OCI-LY7 (cell line): ENCODE data around the gene MEIOC. TPM values are rescaled to one million over a fixed set of nuclear protein-coding genes. Genes with fewer than 3 reads are reported as not detected.

ENCODE experiments used
- BruUV-seq: library from RNA; stranded (reverse); fragments of 400-500 nt; replicated peaks from 2 replicates; lab custom pipeline; 2021; lab: Mats Ljungman, UMichigan
- CTCF ChIA-PET: fragments of 300-600 bp; sonication (Branson Sonifier 250); formaldehyde crosslinking; loops from one replicate; lab custom pipeline; 2022; ENCODE audit warnings: antibody characterized with exemption; ENCODE audit not compliant: unreplicated experiment; lab: Charles Lee
- POLR2A ChIA-PET: fragments of 300-600 bp; sonication (Branson Sonifier 250); formaldehyde crosslinking; loops from one replicate; lab custom pipeline; 2022; ENCODE audit warnings: antibody characterized with exemption; lab: Charles Lee
- DNase-seq: peaks from one replicate; pipeline ENCODE4 v3.0.0-alpha.2; 2015; ENCODE audit warnings: low spot score
- H2AFZ ChIP-seq: fragments of 200-600 bp; sonication (generic), shearing (Covaris generic); 2 replicates; pipeline ENCODE4 v1.6.1; 2014; ENCODE audit warnings: mild to moderate bottlenecking, antibody characterized with exemption, low read length, moderate library complexity
- H3K27ac ChIP-seq: fragments of 200-600 bp; sonication (generic); 2 replicates; pipeline ENCODE4 v1.5.1; 2014; ENCODE audit warnings: mixed run types, low read depth, mild to moderate bottlenecking, moderate library complexity, low read length, inconsistent platforms; ENCODE audit not compliant: poor library complexity, severe bottlenecking
- H3K36me3 ChIP-seq: fragments of 200-600 bp; sonication (generic); 2 replicates; pipeline ENCODE4 v1.6.1; 2014; ENCODE audit warnings: mild to moderate bottlenecking, antibody characterized with exemption, low read length, moderate library complexity, mixed read lengths; ENCODE audit not compliant: insufficient read depth
- H3K4me1 ChIP-seq: fragments of 200-600 bp; sonication (generic); 2 replicates; pipeline ENCODE4 v1.5.1; 2014; ENCODE audit warnings: mild to moderate bottlenecking, low read length; ENCODE audit not compliant: insufficient read depth, poor library complexity, severe bottlenecking
- H3K4me2 ChIP-seq: fragments of 200-600 bp; sonication (generic); 2 replicates; pipeline ENCODE4 v1.6.1; 2014; ENCODE audit warnings: mild to moderate bottlenecking, low read length
- H3K4me3 ChIP-seq: fragments of 200-600 bp; sonication (generic); 2 replicates; pipeline ENCODE4 v1.5.1; 2014; ENCODE audit warnings: mild to moderate bottlenecking, low read depth, low read length; ENCODE audit not compliant: poor library complexity, severe bottlenecking
- H3K79me2 ChIP-seq: fragments of 200-600 bp; sonication (generic); 2 replicates; pipeline ENCODE4 v1.6.1; 2016; ENCODE audit warnings: low read depth, mild to moderate bottlenecking, low read length, moderate library complexity, mixed read lengths; ENCODE audit not compliant: insufficient read depth
- H3K9me2 ChIP-seq: fragments of 200-600 bp; sonication (generic); 2 replicates; pipeline ENCODE4 v1.6.1; 2016; ENCODE audit warnings: mild to moderate bottlenecking, low read length, mixed read lengths; ENCODE audit not compliant: insufficient read depth
- H3K9me3 ChIP-seq: fragments of 200-600 bp; sonication (generic); 2 replicates; pipeline ENCODE4 v1.6.1; 2014; ENCODE audit warnings: mild to moderate bottlenecking, mixed run types, low read length, mixed read lengths
- H4K20me1 ChIP-seq: fragments of 200-600 bp; sonication (generic); 2 replicates; pipeline ENCODE4 v1.6.1; 2014; ENCODE audit warnings: mild to moderate bottlenecking, antibody characterized with exemption, low read length, moderate library complexity, mixed read lengths; ENCODE audit not compliant: insufficient read depth
- CTCF ChIP-seq: fragments of 200-600 bp; sonication (generic); conservative IDR thresholded peaks from 2 replicates; pipeline ENCODE4 v1.5.1; 2014; ENCODE audit warnings: mild to moderate bottlenecking, antibody characterized with exemption, low read length, moderate library complexity, mixed read lengths
- EZH2phosphoT487 ChIP-seq: fragments of 200-600 bp; sonication (generic); IDR thresholded peaks from 2 replicates; pipeline ENCODE4 v1.6.1; 2018; ENCODE audit warnings: low read depth, borderline replicate concordance, mild to moderate bottlenecking, mixed run types, antibody characterized with exemption, low read length, moderate library complexity, mixed read lengths
- intact Hi-C: fragments of 100-400 bp; cut with micrococcal nuclease; formaldehyde crosslinking; loops from one replicate; pipeline ENCODE4 v1.10.0; 2022; ENCODE audit not compliant: unreplicated experiment
- total RNA-seq, 2 experiments: library from RNA; depleted of rRNA in 1 of 2; stranded (reverse); fragments of >200 nt in 1 of 2; shearing (Covaris generic) in 1 of 2; gene quantifications; 2 replicates each; pipeline ENCODE4 v1.2.3, GENCODE V29; 2014 to 2022

Gene MEIOC
- total RNA-seq, 2 experiments from 2014 or later = 0.41 to 5.5 TPM

GRCh38 chr17:44610331-44610730 lies 45.9 kb upstream of the MEIOC start:
- H4K20me1 ChIP-seq = no peaks in the 10 kb centered on the region; the same call in 1 of the 2 replicates
- H3K79me2 ChIP-seq = no peaks in the 10 kb centered on the region
- intact Hi-C loops = no loop called here
- H3K9me2 ChIP-seq = no peaks in the 10 kb centered on the region
- H2AFZ ChIP-seq = no peak overlapping the region
- DNase-seq = no peak
- H3K4me2 ChIP-seq = no peak overlapping the region
- BruUV-seq = no TSS peak
- no peak overlapping the region for H3K27ac ChIP-seq
- ChIA-PET POLR2A (interaction anchor here (0.7 kb wide), 1 partner anchor 893 kb away, joined by 3 read pairs; no protein-coding TSS in a partner anchor), CTCF (no interaction called here)
- peaks cover 8% of the 10 kb centered on the region for H3K4me1 ChIP-seq
- H3K9me3 ChIP-seq = no peaks in the 10 kb centered on the region
- H3K36me3 ChIP-seq = no peaks in the 10 kb centered on the region
- H3K4me3 ChIP-seq = no peak overlapping the region
- no peak for TF ChIP-seq CTCF
- no peak for TF ChIP-seq EZH2phosphoT487

DNA sequence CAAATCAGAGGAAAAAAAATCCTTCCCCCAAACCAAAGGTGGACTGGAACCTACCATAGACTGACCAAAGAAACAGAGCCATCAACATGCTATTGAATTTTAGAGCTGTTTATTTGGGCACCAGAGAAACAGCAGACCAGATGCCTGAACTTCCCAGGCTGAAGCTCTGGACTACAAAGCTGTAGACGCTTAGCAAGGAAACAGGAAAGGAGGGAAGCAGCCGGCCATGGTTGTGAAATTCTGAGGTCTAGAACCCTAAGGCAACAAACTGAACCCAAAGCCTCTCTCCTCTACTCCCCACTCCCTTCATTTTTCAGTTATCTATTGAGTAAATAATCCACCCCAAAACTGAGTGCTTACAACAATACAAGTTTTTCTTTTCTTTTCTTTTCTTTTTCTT lies 45.4 kb upstream of the MEIOC start:
- H3K36me3 ChIP-seq = no peaks in the 10 kb centered on the region
- POLR2A ChIA-PET = no interaction called here

More for the DNA sequence above, 45.4 kb upstream of the MEIOC start:
- Histone ChIP-seq H3K9me3 (no peaks in the 10 kb centered on the region), H3K9me2 (no peaks in the 10 kb centered on the region), H4K20me1 (no peaks in the 10 kb centered on the region; the same call in 1 of the 2 replicates), H2AFZ (no peak overlapping the region), H3K79me2 (no peaks in the 10 kb centered on the region), H3K27ac (no peak overlapping the region), H3K4me1 (peaks cover 8% of the 10 kb centered on the region), H3K4me2 (no peak overlapping the region), H3K4me3 (no peak overlapping the region)
- no peak for DNase-seq
- BruUV-seq = no TSS peak
- intact Hi-C loops = no loop called here
- TF ChIP-seq EZH2phosphoT487 (no peak), CTCF (no peak)
- CTCF ChIA-PET = no interaction called here
